HepG2 (cell line): ENCODE measurements around the gene METTL14. TPM values are rescaled to one million over a fixed set of nuclear protein-coding genes. Genes with fewer than 3 reads are reported as not detected.

Experiments
- ATF7 ChIP-seq, 2 experiments: fragments of 450-650 bp in 1 of 2; sonication (generic) in 1 of 2; formaldehyde crosslinking in 1 of 2; IDR thresholded peaks; 2 replicates each; pipeline versions ENCODE4 v1.4.0 to v1.6.1; 2016 to 2020; ENCODE audit warnings: antibody characterized with exemption in 1 of 2, mild to moderate bottlenecking in 1 of 2, missing genetic modification reagents in 1 of 2
- BCL6 ChIP-seq: IDR thresholded peaks from 2 replicates; pipeline ENCODE4 v1.6.1; 2016; ENCODE audit warnings: missing genetic modification reagents, missing compliant biosample characterization
- IRF9 ChIP-seq: sonication (generic); formaldehyde crosslinking; IDR thresholded peaks from 2 replicates; pipeline ENCODE4 v1.8.0; 2022; ENCODE audit warnings: missing genetic modification reagents, mild to moderate bottlenecking, borderline replicate concordance
- KIAA2018 ChIP-seq: sonication (generic); formaldehyde crosslinking; IDR thresholded peaks from 2 replicates; pipeline ENCODE4 v1.5.0; 2020; ENCODE audit warnings: mild to moderate bottlenecking, missing genetic modification reagents, borderline replicate concordance
- MLXIP ChIP-seq: sonication (generic); formaldehyde crosslinking; IDR thresholded peaks from 2 replicates; pipeline ENCODE4 v1.9.0; 2021; ENCODE audit warnings: missing genetic modification reagents, borderline replicate concordance
- NFIB ChIP-seq: sonication (generic); formaldehyde crosslinking; IDR thresholded peaks from 2 replicates; pipeline ENCODE4 v1.9.0; 2021; ENCODE audit warnings: missing genetic modification reagents, mild to moderate bottlenecking, borderline replicate concordance
- PHF20 ChIP-seq: sonication (generic); formaldehyde crosslinking; IDR thresholded peaks from 2 replicates; pipeline ENCODE4 v1.5.0; 2020; ENCODE audit warnings: mild to moderate bottlenecking, missing genetic modification reagents
- SAP130 ChIP-seq: IDR thresholded peaks from 2 replicates; pipeline ENCODE4 v1.6.1; 2016; ENCODE audit warnings: low read depth
- TFAP4 ChIP-seq: sonication (generic); IDR thresholded peaks from 2 replicates; pipeline ENCODE4 v1.6.1; 2016; ENCODE audit warnings: low read depth, borderline replicate concordance
- XRCC5 ChIP-seq: fragments of 200-400 bp; formaldehyde crosslinking; optimal IDR thresholded peaks from 2 replicates; pipeline ENCODE3; 2017; ENCODE audit warnings: mild to moderate bottlenecking, low read length
- ZNF274 ChIP-seq: sonication (generic); formaldehyde crosslinking; IDR thresholded peaks from 2 replicates; pipeline ENCODE4 v1.5.1; 2020; ENCODE audit warnings: mild to moderate bottlenecking, missing genetic modification reagents
- ZNF44 ChIP-seq: sonication (generic); formaldehyde crosslinking; IDR thresholded peaks from 2 replicates; pipeline ENCODE4 v1.5.1; 2020; ENCODE audit warnings: mild to moderate bottlenecking, missing genetic modification reagents
- ZNF784 ChIP-seq: sonication (generic); formaldehyde crosslinking; IDR thresholded peaks from 2 replicates; pipeline ENCODE4 v1.5.1; 2020; ENCODE audit warnings: missing genetic modification reagents, mild to moderate bottlenecking, borderline replicate concordance
- polyA plus RNA-seq, 8 experiments: library from polyadenylated mRNA; depleted of rRNA in 3 of 8; stranded (reverse) in 7 of 8; unstranded in 1 of 8; fragments of >200 nt; fragmentation: Illumina TruSeq in 4 of 8; extraction: Trizol in 4 of 8; gene quantifications; 2 replicates each; pipeline versions ENCODE4 v1.2.1 to v1.2.3, GENCODE V29; 2011 to 2016; ENCODE audit warnings: low read depth in 4 of 8, missing spikeins in 1 of 8, mixed read lengths in 1 of 8; ENCODE audit not compliant: insufficient read depth in 1 of 8
- total RNA-seq, 5 experiments: library from RNA; depleted of rRNA; stranded (reverse); fragments of >200 nt; fragmentation: Illumina TruSeq; extraction: Trizol; gene quantifications; 2 replicates each; pipeline ENCODE4 v1.2.3, GENCODE V29; 2016; ENCODE audit warnings: low read depth in 1 of 5

Gene METTL14
- total and polyA plus RNA-seq, 2 of the 13 experiments (the other 11 are each of a cell fraction or from before 2014, with no cell fraction given): 11.6 to 44.9 TPM

GRCh38 chr4:118683513-118683912, 1.7 kb upstream of the METTL14 start (continued):
- no peak for TF ChIP-seq MLXIP (CRISPR knock-in tag)
- no peak; the same call in 1 of the 2 replicates for TF ChIP-seq IRF9 (CRISPR knock-in tag)
- no peak for TF ChIP-seq BCL6 (CRISPR knock-in tag)
- TF ChIP-seq SAP130 (CRISPR knock-in tag): peak; percentile 61
- TF ChIP-seq ATF7 (IDR thresholded peaks at IDR 0.05): no peak
- no peak for TF ChIP-seq ATF7 (CRISPR knock-in tag; IDR thresholded peaks at IDR 0.05)
- TF ChIP-seq ZNF274: no peak
- TF ChIP-seq ZNF784 (CRISPR knock-in tag): no peak
- no peak for TF ChIP-seq NFIB
- TF ChIP-seq PHF20 (CRISPR knock-in tag): peak; percentile 62; the same call in 1 of the 2 replicates
- TF ChIP-seq TFAP4: no peak
- TF ChIP-seq XRCC5: no peak
- 0 out of 2 replicates have a peak, but pooled peaks have one; percentile 68 for TF ChIP-seq ZNF44 (CRISPR knock-in tag)
- TF ChIP-seq KIAA2018 (CRISPR knock-in tag): no peak
